ENCODE data around the gene ATG16L2. TPM values are rescaled to one million over a fixed set of nuclear protein-coding genes. Genes with fewer than 3 reads are reported as not detected.

Gene ATG16L2
- polyA plus RNA-seq, 2 of the 4 experiments (the other 2 are of a cell fraction): 6.1 to 6.3 TPM

DNA sequence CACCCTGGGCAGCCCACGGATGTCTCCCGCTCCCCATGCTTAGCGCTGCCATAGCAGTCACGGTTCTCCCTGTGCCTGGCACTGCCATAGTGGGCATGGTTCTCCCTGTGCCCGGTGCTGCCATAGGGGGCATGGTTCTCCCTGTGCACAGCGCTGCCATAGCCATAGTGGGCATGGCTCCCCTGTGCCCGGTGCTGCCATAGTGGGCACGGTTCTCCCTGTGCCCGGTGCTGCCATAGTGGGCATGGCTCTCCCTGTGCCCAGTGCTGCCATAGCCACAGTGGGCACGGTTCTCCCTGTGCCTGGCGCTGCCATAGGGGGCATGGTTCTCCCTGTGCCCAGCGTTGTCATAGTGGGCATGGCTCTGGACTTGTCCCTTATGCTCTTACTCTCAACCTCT, 42.2 kb upstream of the ATG16L2 start:
- WGBS (ENCODE audit: missing lambda C conversion rate): 73% methylated on average over 5 of the region's 12 CpGs
- FAIRE-seq (no peak), ATAC-seq (no peak), DNase-seq (ENCODE audit: low read depth in 1 of 2, low spot score in 1 of 2) (no peak)
- H3K27ac ChIP-seq: no peak overlapping the region; a peak in 1 of 6 replicates
- no peak for TF ChIP-seq CHD2 (IDR thresholded peaks at IDR 0.05; ENCODE audit: low read length, partially characterized antibody)
- TF ChIP-seq EHF (CRISPR knock-in tag; IDR thresholded peaks at IDR 0.05): no peak
- TF ChIP-seq, protein P1, sequence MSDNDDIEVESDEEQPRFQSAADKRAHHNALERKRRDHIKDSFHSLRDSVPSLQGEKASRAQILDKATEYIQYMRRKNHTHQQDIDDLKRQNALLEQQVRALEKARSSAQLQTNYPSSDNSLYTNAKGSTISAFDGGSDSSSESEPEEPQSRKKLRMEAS (IDR thresholded peaks at IDR 0.05): no peak
- TF ChIP-seq, protein P2, sequence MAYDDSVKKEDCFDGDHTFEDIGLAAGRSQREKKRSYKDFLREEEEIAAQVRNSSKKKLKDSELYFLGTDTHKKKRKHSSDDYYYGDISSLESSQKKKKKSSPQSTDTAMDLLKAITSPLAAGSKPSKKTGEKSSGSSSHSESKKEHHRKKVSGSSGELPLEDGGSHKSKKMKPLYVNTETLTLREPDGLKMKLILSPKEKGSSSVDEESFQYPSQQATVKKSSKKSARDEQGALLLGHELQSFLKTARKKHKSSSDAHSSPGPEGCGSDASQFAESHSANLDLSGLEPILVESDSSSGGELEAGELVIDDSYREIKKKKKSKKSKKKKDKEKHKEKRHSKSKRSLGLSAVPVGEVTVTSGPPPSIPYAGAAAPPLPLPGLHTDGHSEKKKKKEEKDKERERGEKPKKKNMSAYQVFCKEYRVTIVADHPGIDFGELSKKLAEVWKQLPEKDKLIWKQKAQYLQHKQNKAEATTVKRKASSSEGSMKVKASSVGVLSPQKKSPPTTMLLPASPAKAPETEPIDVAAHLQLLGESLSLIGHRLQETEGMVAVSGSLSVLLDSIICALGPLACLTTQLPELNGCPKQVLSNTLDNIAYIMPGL (CRISPR knock-in tag; IDR thresholded peaks at IDR 0.05; ENCODE audit: borderline replicate concordance): no peak
- CTCF ChIA-PET: interaction anchor here (0.7 to 2.4 kb wide), 9 partner anchors 10 to 47 kb away, joined by 3 to 11 read pairs (median 3); partner anchors contain the start of gene STARD10
- no peak overlapping the region for H3K4me3 ChIP-seq
- H3K9me3 ChIP-seq: no peaks in the 10 kb centered on the region
- no peak overlapping the region for H3K4me2 ChIP-seq
- POLR2A ChIA-PET: no interaction called here
- peaks cover 7% of the 10 kb centered on the region; the same call in 2 of the 3 replicates for H3K4me1 ChIP-seq

DNA sequence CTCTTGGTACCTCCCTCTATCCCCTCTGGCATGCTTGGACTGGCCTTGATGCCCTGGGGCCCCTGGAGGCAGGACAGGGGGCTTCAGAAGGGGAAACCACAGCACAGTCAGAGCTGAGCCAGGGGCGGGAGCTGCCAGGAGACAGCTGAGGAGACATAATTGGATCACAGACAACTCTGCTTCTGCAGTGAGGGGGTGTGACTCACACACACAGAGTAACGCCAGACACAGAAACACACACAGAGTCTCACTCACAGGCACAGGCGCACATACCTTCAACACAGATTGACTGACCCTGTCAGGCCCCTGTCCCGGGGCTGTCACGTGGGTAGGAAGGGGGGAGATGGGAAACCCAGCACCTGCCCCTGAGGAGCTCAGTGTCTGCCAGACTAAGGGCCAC, 40.9 kb upstream of the ATG16L2 start:
- POLR2A ChIA-PET: no interaction called here
- no peak for DNase-seq (ENCODE audit: low read depth in 1 of 2, low spot score in 1 of 2)
- peak; percentile 12 to 28; a peak in 2 of 6 replicates for ATAC-seq

DNA sequence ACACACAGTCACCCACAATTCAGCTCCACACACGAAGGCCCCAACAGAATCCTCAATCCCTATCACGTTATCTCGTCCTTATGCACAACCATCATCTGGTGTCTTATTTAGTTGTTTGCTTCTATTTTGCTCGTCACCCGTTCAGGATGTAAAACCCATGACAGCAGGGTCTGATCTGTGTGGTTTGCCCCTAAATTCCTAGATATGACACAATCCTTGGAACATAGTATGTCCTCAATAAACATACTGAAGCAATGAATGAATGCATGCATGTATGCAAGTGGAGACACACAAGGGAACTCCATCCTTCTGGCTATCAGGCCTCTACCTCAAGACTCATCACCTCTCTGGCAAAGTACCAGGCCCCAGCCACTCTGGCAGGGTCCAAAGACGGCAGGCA, 40.5 kb upstream of the ATG16L2 start:
- FAIRE-seq (no peak), ATAC-seq (no peak), DNase-seq (ENCODE audit: low read depth in 1 of 2, low spot score in 1 of 2) (no peak)
- Histone ChIP-seq H3K4me3 (no peak overlapping the region), H3K27ac (no peak overlapping the region), H3K9me3 (no peaks in the 10 kb centered on the region), H3K4me2 (no peak overlapping the region), H3K4me1 (peaks cover 16% of the 10 kb centered on the region)
- WGBS (ENCODE audit: missing lambda C conversion rate): 87% methylated on average over 6 of the region's 6 CpGs
- POLR2A ChIA-PET: no interaction called here
- CTCF ChIA-PET: interaction anchor here (0.7 to 3.1 kb wide), 2 partner anchors 9 to 49 kb away, joined by 3 to 14 read pairs; no protein-coding TSS in a partner anchor
- TF ChIP-seq HEYL (CRISPR knock-in tag; IDR thresholded peaks at IDR 0.05) (no peak), GATA3 (IDR thresholded peaks at IDR 0.05; ENCODE audit: borderline replicate concordance) (no peak), POLR2A (IDR thresholded peaks at IDR 0.05; ENCODE audit: low read length) (no peak), EHF (CRISPR knock-in tag; IDR thresholded peaks at IDR 0.05) (no peak), TP53 (CRISPR knock-in tag; IDR thresholded peaks at IDR 0.05) (no peak), HDAC2 (IDR thresholded peaks at IDR 0.05) (no peak), SMC3 (IDR thresholded peaks at IDR 0.05) (no peak), ZSCAN20 (CRISPR knock-in tag; IDR thresholded peaks at IDR 0.05) (no peak)
- TF ChIP-seq, protein P3, sequence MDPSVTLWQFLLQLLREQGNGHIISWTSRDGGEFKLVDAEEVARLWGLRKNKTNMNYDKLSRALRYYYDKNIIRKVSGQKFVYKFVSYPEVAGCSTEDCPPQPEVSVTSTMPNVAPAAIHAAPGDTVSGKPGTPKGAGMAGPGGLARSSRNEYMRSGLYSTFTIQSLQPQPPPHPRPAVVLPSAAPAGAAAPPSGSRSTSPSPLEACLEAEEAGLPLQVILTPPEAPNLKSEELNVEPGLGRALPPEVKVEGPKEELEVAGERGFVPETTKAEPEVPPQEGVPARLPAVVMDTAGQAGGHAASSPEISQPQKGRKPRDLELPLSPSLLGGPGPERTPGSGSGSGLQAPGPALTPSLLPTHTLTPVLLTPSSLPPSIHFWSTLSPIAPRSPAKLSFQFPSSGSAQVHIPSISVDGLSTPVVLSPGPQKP (IDR thresholded peaks at IDR 0.05; ENCODE audit: low read depth, low read length): no peak
- TF ChIP-seq, protein P4, sequence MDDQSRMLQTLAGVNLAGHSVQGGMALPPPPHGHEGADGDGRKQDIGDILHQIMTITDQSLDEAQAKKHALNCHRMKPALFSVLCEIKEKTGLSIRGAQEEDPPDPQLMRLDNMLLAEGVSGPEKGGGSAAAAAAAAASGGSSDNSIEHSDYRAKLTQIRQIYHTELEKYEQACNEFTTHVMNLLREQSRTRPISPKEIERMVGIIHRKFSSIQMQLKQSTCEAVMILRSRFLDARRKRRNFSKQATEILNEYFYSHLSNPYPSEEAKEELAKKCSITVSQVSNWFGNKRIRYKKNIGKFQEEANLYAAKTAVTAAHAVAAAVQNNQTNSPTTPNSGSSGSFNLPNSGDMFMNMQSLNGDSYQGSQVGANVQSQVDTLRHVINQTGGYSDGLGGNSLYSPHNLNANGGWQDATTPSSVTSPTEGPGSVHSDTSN (IDR thresholded peaks at IDR 0.05): no peak

More for the DNA sequence above, 40.9 kb upstream of the ATG16L2 start:
- H3K9me3 ChIP-seq: no peaks in the 10 kb centered on the region
- peaks cover 12% of the 10 kb centered on the region for H3K4me1 ChIP-seq
- no peak overlapping the region for H3K4me3 ChIP-seq
- no peak for TF ChIP-seq CBX8 (IDR thresholded peaks at IDR 0.05)
- no peak for TF ChIP-seq GATA3 (IDR thresholded peaks at IDR 0.05; ENCODE audit: borderline replicate concordance)
- no peak for TF ChIP-seq MAFK (IDR thresholded peaks at IDR 0.05; ENCODE audit: partially characterized antibody)
- TF ChIP-seq HOXB13 (CRISPR knock-in tag; IDR thresholded peaks at IDR 0.05; ENCODE audit: low read depth): no peak
- TF ChIP-seq FOSB (CRISPR knock-in tag; IDR thresholded peaks at IDR 0.05): no peak
- no peak for TF ChIP-seq ZC3H11A (IDR thresholded peaks at IDR 0.05)
- TF ChIP-seq TFCP2L1 (CRISPR knock-in tag; IDR thresholded peaks at IDR 0.05): no peak
- no peak for TF ChIP-seq JUN (IDR thresholded peaks at IDR 0.05)
- TF ChIP-seq EP300 (IDR thresholded peaks at IDR 0.05): no peak
- TF ChIP-seq HEYL (CRISPR knock-in tag; IDR thresholded peaks at IDR 0.05): no peak
- TF ChIP-seq, protein P4 (IDR thresholded peaks at IDR 0.05): no peak
- TF ChIP-seq RFX5 (IDR thresholded peaks at IDR 0.05): no peak
- no peak for TF ChIP-seq POLR2AphosphoS2 (conservative IDR thresholded peaks at IDR 0.05; ENCODE audit: low read length)
- TF ChIP-seq HOXB5 (CRISPR knock-in tag; IDR thresholded peaks at IDR 0.05): no peak
- FAIRE-seq: no peak
- H3K27ac ChIP-seq: no peak overlapping the region
- H3K4me2 ChIP-seq: no peak overlapping the region
- WGBS (ENCODE audit: missing lambda C conversion rate): 77% methylated on average over 5 of the region's 5 CpGs
- CTCF ChIA-PET: interaction anchor here (0.7 to 3.1 kb wide), 3 partner anchors 9 to 48 kb away, joined by 3 to 14 read pairs (median 4); no protein-coding TSS in a partner anchor

Measured in A549 (cell line).